ENCODE measurements around the gene PTPRO. TPM values are rescaled to one million over a fixed set of nuclear protein-coding genes. Genes with fewer than 3 reads are reported as not detected.

PTPRO gene
- total RNA-seq, 2 donors from 2014 or later: 1.3 to 2.6 TPM

- Histone ChIP-seq H3K4me3 (no peak overlapping the region), H3K9me3 (no peaks in the 10 kb centered on the region), H3K4me1 (peaks cover 5% of the 10 kb centered on the region), H3K27ac (no peak overlapping the region), H3K36me3 (replicated peaks in 1 of 2; ENCODE audit: insufficient read depth in 1 of 2, low read depth in 2 of 2) (no peaks in the 10 kb centered on the region), H3K27me3 (no peaks in the 10 kb centered on the region)
- intact Hi-C loops (cut with DNase I): no loop called here
- 84 to 89% methylated on average over 4 of the region's 4 CpGs for WGBS, 2 donors
- no peak for ATAC-seq
- DNase-seq: no peak
- TF ChIP-seq CTCF (IDR thresholded peaks at IDR 0.05) (no peak), POLR2A (IDR thresholded peaks at IDR 0.05) (no peak)
These were observed 310.4 kb downstream of the PTPRO start for GRCh38 chr12:15632708-15633107.

- no peaks in the 10 kb centered on the region for H3K27me3 ChIP-seq
- 86 to 96% methylated on average over 1 of the region's 1 CpG for WGBS, 2 donors
- H3K9me3 ChIP-seq: no peaks in the 10 kb centered on the region
- H3K36me3 ChIP-seq (replicated peaks in 1 of 2; ENCODE audit: insufficient read depth in 1 of 2, low read depth in 2 of 2): no peaks in the 10 kb centered on the region
- peaks cover 4% of the 10 kb centered on the region for H3K4me1 ChIP-seq
- H3K4me3 ChIP-seq: no peak overlapping the region
- intact Hi-C loops (cut with DNase I): no loop called here
- no peak for DNase-seq
- no peak for ATAC-seq
- no peak for TF ChIP-seq POLR2A (IDR thresholded peaks at IDR 0.05)
- TF ChIP-seq CTCF (IDR thresholded peaks at IDR 0.05): no peak
- H3K27ac ChIP-seq: no peak overlapping the region
These were observed 310.9 kb downstream of the PTPRO start for GRCh38 chr12:15633201-15633600.

GRCh38 chr12:15634010-15634683, 311.8 kb downstream of the PTPRO start:
- no peaks in the 10 kb centered on the region for H3K9me3 ChIP-seq
- DNase-seq (no peak), ATAC-seq (no peak)
- TF ChIP-seq CTCF (IDR thresholded peaks at IDR 0.05): no peak
- TF ChIP-seq POLR2A (IDR thresholded peaks at IDR 0.05): no peak
- H3K27ac ChIP-seq: no peak overlapping the region
- H3K4me3 ChIP-seq: no peak overlapping the region
- H3K27me3 ChIP-seq: no peaks in the 10 kb centered on the region
- no peaks in the 10 kb centered on the region for H3K36me3 ChIP-seq (replicated peaks in 1 of 2; ENCODE audit: insufficient read depth in 1 of 2, low read depth in 2 of 2)
- 83 to 86% methylated on average over 4 of the region's 4 CpGs for WGBS, 2 donors
- no peaks in the 10 kb centered on the region for H3K4me1 ChIP-seq
- intact Hi-C loops (cut with DNase I): no loop called here

GRCh38 chr12:15636060-15636890, 314.0 kb downstream of the PTPRO start:
- no peaks in the 10 kb centered on the region for H3K9me3 ChIP-seq
- intact Hi-C loops (cut with DNase I): no loop called here
- H3K4me3 ChIP-seq: no peak overlapping the region
- no peaks in the 10 kb centered on the region for H3K4me1 ChIP-seq
- no peak for ATAC-seq
- TF ChIP-seq POLR2A (IDR thresholded peaks at IDR 0.05) (no peak), CTCF (IDR thresholded peaks at IDR 0.05) (no peak)
- WGBS, 2 donors: 94 to 96% methylated on average over 1 of the region's 1 CpG
- no peak overlapping the region for H3K27ac ChIP-seq
- H3K27me3 ChIP-seq: no peaks in the 10 kb centered on the region
- DNase-seq: no peak
- no peaks in the 10 kb centered on the region for H3K36me3 ChIP-seq (replicated peaks in 1 of 2; ENCODE audit: insufficient read depth in 1 of 2, low read depth in 2 of 2)

Measured in body of pancreas (tissue), 4 donors.